Kidney (tissue), 14 donors: ENCODE results near the gene MUC3A. TPM values are rescaled to one million over a fixed set of nuclear protein-coding genes. Genes with fewer than 3 reads are reported as not detected.

Experiments
- DNase-seq, 5 donors: peaks; one replicate each; pipeline ENCODE4 v3.0.0-alpha.2; 2013 to 2020
- FAIRE-seq: peaks from 2 replicates; lab custom pipeline; 2012; peaks lifted over from hg19 to GRCh38; lab: Jason Lieb, UNC
- H3K27ac ChIP-seq, 2 donors: one replicate each; pipeline ENCODE4 v1.7.0; 2013; ENCODE audit warnings: low read depth in 2 of 2, low read length in 2 of 2, inconsistent platforms in 1 of 2
- H3K27me3 ChIP-seq: one replicate; pipeline ENCODE4 v1.7.1; 2013; ENCODE audit warnings: low read length, inconsistent platforms; ENCODE audit not compliant: control insufficient read depth, insufficient read depth
- H3K36me3 ChIP-seq, 3 donors: one replicate each; pipeline versions ENCODE4 v1.7.0 to v1.7.1; 2013; ENCODE audit warnings: low read length in 3 of 3, control low read depth in 1 of 3, inconsistent platforms in 1 of 3; ENCODE audit not compliant: insufficient read depth in 3 of 3, control insufficient read depth in 2 of 3
- H3K4me1 ChIP-seq, 3 donors: one replicate each; pipeline versions ENCODE4 v1.7.0 to v1.7.1; 2013; ENCODE audit warnings: low read length in 3 of 3, inconsistent platforms in 1 of 3, low read depth in 1 of 3; ENCODE audit not compliant: control insufficient read depth in 2 of 3, insufficient read depth in 2 of 3
- H3K4me3 ChIP-seq, 3 donors: one replicate each; pipeline versions ENCODE4 v1.7.0 to v1.8.1; 2013; ENCODE audit warnings: low read length in 3 of 3, control low read depth in 1 of 3, inconsistent platforms in 1 of 3
- H3K9ac ChIP-seq, 3 donors: one replicate each; pipeline versions ENCODE4 v1.7.0 to v1.7.1; 2013; ENCODE audit warnings: low read length in 3 of 3, control low read depth in 1 of 3, inconsistent platforms in 1 of 3
- H3K9me3 ChIP-seq, 3 donors: one replicate each; pipeline versions ENCODE4 v1.7.0 to v1.7.1; 2013; ENCODE audit warnings: low read length in 3 of 3, control low read depth in 1 of 3, inconsistent platforms in 1 of 3; ENCODE audit not compliant: control insufficient read depth in 2 of 3, insufficient read depth in 1 of 3
- intact Hi-C: fragments of 100-400 bp; cut with DNase I; formaldehyde crosslinking; loops from one replicate; pipeline ENCODE4 v1.11.1; 2022
- polyA plus RNA-seq: library from polyadenylated mRNA; stranded (reverse); fragments of 350-450 nt; fragmentation: Illumina TruSeq; extraction: RNeasy Lipid Tissue Mini Kit (QIAGEN cat#74804); gene quantifications from one replicate; pipeline ENCODE4 v1.2.3, GENCODE V29; 2014; ENCODE audit warnings: low read depth, low replicate concordance; ENCODE audit not compliant: insufficient read depth
- total RNA-seq: library from RNA; stranded (reverse); fragmentation: NEBNext Ultra II Directional; extraction: Animal tissue kit (Norgen Biotek cat#: 25700); gene quantifications from one replicate; pipeline ENCODE4 v1.2.1, GENCODE V29; 2021
- TF ChIP-seq, protein P1 (sequence below): IDR thresholded peaks from 3 replicates; pipeline ENCODE4 v1.5.1; 2012; ENCODE audit warnings: mild to moderate bottlenecking, moderate library complexity, borderline replicate concordance; ENCODE audit not compliant: insufficient read depth; ENCODE audit errors: extremely low read depth
- donor health status: control.
- donor health status: control.
- donor health status: control.
- donor health status: control.
- donor health status: control.
- donor health status: DM: yes; HTN: yes; CAD: no.
- donor health status: Normal renal cell carcinoma (clear cell type).

Gene MUC3A
- total and polyA plus RNA-seq, 2 donors from 2014 or later: 0.65 to 39.1 TPM

- Histone ChIP-seq H3K4me3 (peak overlapping the region in 2 of 3 donors; percentile 6 to 12), H3K9me3 (peaks cover 0 to 3% (median 0%) of the 10 kb centered on the region in 3 donors), H3K4me1 (peaks cover 0 to 8% (median 0%) of the 10 kb centered on the region in 3 donors), H3K27me3 (no peaks in the 10 kb centered on the region), H3K9ac (no peak overlapping the region), H3K27ac (no peak overlapping the region), H3K36me3 (no peaks in the 10 kb centered on the region)
- TF ChIP-seq, protein P1, sequence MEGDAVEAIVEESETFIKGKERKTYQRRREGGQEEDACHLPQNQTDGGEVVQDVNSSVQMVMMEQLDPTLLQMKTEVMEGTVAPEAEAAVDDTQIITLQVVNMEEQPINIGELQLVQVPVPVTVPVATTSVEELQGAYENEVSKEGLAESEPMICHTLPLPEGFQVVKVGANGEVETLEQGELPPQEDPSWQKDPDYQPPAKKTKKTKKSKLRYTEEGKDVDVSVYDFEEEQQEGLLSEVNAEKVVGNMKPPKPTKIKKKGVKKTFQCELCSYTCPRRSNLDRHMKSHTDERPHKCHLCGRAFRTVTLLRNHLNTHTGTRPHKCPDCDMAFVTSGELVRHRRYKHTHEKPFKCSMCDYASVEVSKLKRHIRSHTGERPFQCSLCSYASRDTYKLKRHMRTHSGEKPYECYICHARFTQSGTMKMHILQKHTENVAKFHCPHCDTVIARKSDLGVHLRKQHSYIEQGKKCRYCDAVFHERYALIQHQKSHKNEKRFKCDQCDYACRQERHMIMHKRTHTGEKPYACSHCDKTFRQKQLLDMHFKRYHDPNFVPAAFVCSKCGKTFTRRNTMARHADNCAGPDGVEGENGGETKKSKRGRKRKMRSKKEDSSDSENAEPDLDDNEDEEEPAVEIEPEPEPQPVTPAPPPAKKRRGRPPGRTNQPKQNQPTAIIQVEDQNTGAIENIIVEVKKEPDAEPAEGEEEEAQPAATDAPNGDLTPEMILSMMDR: no peak
- FAIRE-seq: no peak
- intact Hi-C loops: no loop called here
- peak; percentile 64 to 92 (median 75) for DNase-seq
Observed at GRCh38 chr7:101017064-101017777, 67.9 kb downstream of the MUC3A start.

Other genes starting within 250 kb of the MUC3A start
- 25.7 TPM for gene POP7, start 243.4 kb upstream of the MUC3A start, total RNA-seq
- gene POP7, start 243.4 kb upstream of the MUC3A start, polyA plus RNA-seq: 41.8 TPM
- gene EPO, start 229.1 kb upstream of the MUC3A start, total RNA-seq: not detected
- not detected for gene EPO, start 229.1 kb upstream of the MUC3A start, polyA plus RNA-seq
- gene ZAN, start 215.9 kb upstream of the MUC3A start, total RNA-seq: not detected
- gene ZAN, start 215.9 kb upstream of the MUC3A start, polyA plus RNA-seq: not detected
- 65.5 TPM for gene EPHB4, start 122.0 kb upstream of the MUC3A start, total RNA-seq
- 33.2 TPM for gene EPHB4, start 122.0 kb upstream of the MUC3A start, polyA plus RNA-seq
- 29.9 TPM for gene SLC12A9, start 96.8 kb upstream of the MUC3A start, total RNA-seq
- gene SLC12A9, start 96.8 kb upstream of the MUC3A start, polyA plus RNA-seq: 19.7 TPM
- gene TRIP6, start 82.1 kb upstream of the MUC3A start, total RNA-seq: 74.4 TPM
- gene TRIP6, start 82.1 kb upstream of the MUC3A start, polyA plus RNA-seq: 92.6 TPM
- gene SRRT, start 74.4 kb upstream of the MUC3A start, total RNA-seq: 127 TPM
- 58.2 TPM for gene SRRT, start 74.4 kb upstream of the MUC3A start, polyA plus RNA-seq
- gene UFSP1, start 59.8 kb upstream of the MUC3A start, total RNA-seq: 3.4 TPM
- 3.8 TPM for gene UFSP1, start 59.8 kb upstream of the MUC3A start, polyA plus RNA-seq
- gene ACHE, start 53.6 kb upstream of the MUC3A start, total RNA-seq: 3.6 TPM
- gene ACHE, start 53.6 kb upstream of the MUC3A start, polyA plus RNA-seq: 1.6 TPM
- gene MUC12, start 20.0 kb downstream of the MUC3A start, total RNA-seq: 3.8 TPM
- gene MUC12, start 20.0 kb downstream of the MUC3A start, polyA plus RNA-seq: not detected
- gene MUC17, start 70.5 kb downstream of the MUC3A start, total RNA-seq: not detected
- not detected for gene MUC17, start 70.5 kb downstream of the MUC3A start, polyA plus RNA-seq
- gene TRIM56, start 135.9 kb downstream of the MUC3A start, total RNA-seq: 54.5 TPM
- gene TRIM56, start 135.9 kb downstream of the MUC3A start, polyA plus RNA-seq: 6.9 TPM
- 9.9 TPM for gene SERPINE1, start 177.6 kb downstream of the MUC3A start, total RNA-seq
- gene SERPINE1, start 177.6 kb downstream of the MUC3A start, polyA plus RNA-seq: 3.5 TPM
- 50.4 TPM for gene AP1S1, start 204.9 kb downstream of the MUC3A start, total RNA-seq
- gene AP1S1, start 204.9 kb downstream of the MUC3A start, polyA plus RNA-seq: 133 TPM
- 0.38 TPM for gene VGF, start 216.0 kb downstream of the MUC3A start, total RNA-seq
- gene VGF, start 216.0 kb downstream of the MUC3A start, polyA plus RNA-seq: 2.2 TPM
- gene NAT16, start 230.8 kb downstream of the MUC3A start, total RNA-seq: not detected
- not detected for gene NAT16, start 230.8 kb downstream of the MUC3A start, polyA plus RNA-seq